Mammary epithelial cell (primary cell): ENCODE results near the gene MAPK10.

ENCODE experiments used
- CTCF ChIP-seq, 2 donors: IDR thresholded peaks in 1 of 2; conservative IDR thresholded peaks in 1 of 2; 2 replicates each; pipeline ENCODE4 v1.5.1; 2011 to 2012; ENCODE audit warnings: inconsistent platforms in 2 of 2, low read length in 2 of 2, mild to moderate bottlenecking in 2 of 2, control low read depth in 1 of 2, low read depth in 1 of 2; ENCODE audit not compliant: insufficient read depth in 1 of 2; ENCODE audit errors: extremely low read depth in 1 of 2
- EZH2 ChIP-seq: IDR thresholded peaks from 2 replicates; pipeline ENCODE4 v1.6.1; 2012; ENCODE audit warnings: low read length, inconsistent platforms, borderline replicate concordance

GRCh38 chr4:85986266-85986665 is 373.6 kb downstream of the MAPK10 start:
- no peak for TF ChIP-seq CTCF (conservative IDR thresholded peaks at IDR 0.05 in 1 of 2, IDR thresholded peaks at IDR 0.05 in 1 of 2; ENCODE audit: extremely low read depth in 1 of 2, insufficient read depth in 1 of 2, low read depth in 1 of 2, low read length in 2 of 2)
- TF ChIP-seq EZH2: no peak
